Activated CD4-positive, alpha-beta T cell treated with anti-CD3 and anti-CD28 coated beads, Interleukin-10, Interleukin-2, amounts not matched to agents 100 ng/mL and 50 ng/mL, durations not matched to agents 16 hours and 8 hours (primary cell): ENCODE data around the gene TMSB4X.
"Not testable (repeated sequence)": the region's sequence is repeated elsewhere in the genome, so short reads cannot be mapped to it uniquely, and the experiment has no call there.

Experiments used
- DNase-seq: peaks from one replicate; pipeline ENCODE4 v3.0.0-alpha.2; 2020

TMSB4X gene

GRCh38 chrX:12997906-12998687 is 23.2 kb downstream of the TMSB4X start:
- peak; percentile 50 for DNase-seq

- DNase-seq: peak; percentile 91
These were observed 24.5 kb downstream of the TMSB4X start for GRCh38 chrX:12999422-12999821.

GRCh38 chrX:13000301-13000811 is 25.4 kb downstream of the TMSB4X start:
- DNase-seq: peak; percentile 78

- no peak for DNase-seq
These were observed 26.2 kb downstream of the TMSB4X start for GRCh38 chrX:13001097-13001496.

- DNase-seq: peak; percentile 72
These were observed 27.2 kb downstream of the TMSB4X start for GRCh38 chrX:13001961-13002671.

- DNase-seq: peak; percentile 74
These were observed 31.0 kb downstream of the TMSB4X start for GRCh38 chrX:13005661-13006473.

GRCh38 chrX:13007519-13008188 is 32.7 kb downstream of the TMSB4X start:
- no peak for DNase-seq

- DNase-seq: no peak
These were observed 33.3 kb downstream of the TMSB4X start for GRCh38 chrX:13008189-13008533.

- no peak for DNase-seq
These were observed 33.9 kb downstream of the TMSB4X start for GRCh38 chrX:13008851-13009250.

- no peak for DNase-seq
These were observed 34.4 kb downstream of the TMSB4X start for GRCh38 chrX:13009273-13009672.

GRCh38 chrX:13009844-13010243 is 34.9 kb downstream of the TMSB4X start:
- no peak for DNase-seq

GRCh38 chrX:13010546-13010945 is 35.6 kb downstream of the TMSB4X start:
- DNase-seq: no peak

GRCh38 chrX:13013363-13014110 is 38.6 kb downstream of the TMSB4X start:
- DNase-seq: peak; percentile 85

GRCh38 chrX:13014111-13015096 is 39.5 kb downstream of the TMSB4X start:
- DNase-seq: no peak

GRCh38 chrX:13015536-13016236 is 40.8 kb downstream of the TMSB4X start:
- no peak for DNase-seq

GRCh38 chrX:13016731-13017130 is 41.8 kb downstream of the TMSB4X start:
- not testable (repeated sequence) for DNase-seq

GRCh38 chrX:13022926-13023325 is 48.0 kb downstream of the TMSB4X start:
- DNase-seq: no peak

GRCh38 chrX:13023567-13023966 is 48.7 kb downstream of the TMSB4X start:
- no peak for DNase-seq

GRCh38 chrX:13023979-13024378 is 49.1 kb downstream of the TMSB4X start:
- DNase-seq: no peak

GRCh38 chrX:13024986-13025385 is 50.1 kb downstream of the TMSB4X start:
- DNase-seq: no peak
